Measurements from ENCODE around the gene SLC26A1. TPM values are rescaled to one million over a fixed set of nuclear protein-coding genes. Genes with fewer than 3 reads are reported as not detected.

Gene SLC26A1
- total and polyA plus RNA-seq, 7 donors: 1.1 TPM; not detected in 6

DNA sequence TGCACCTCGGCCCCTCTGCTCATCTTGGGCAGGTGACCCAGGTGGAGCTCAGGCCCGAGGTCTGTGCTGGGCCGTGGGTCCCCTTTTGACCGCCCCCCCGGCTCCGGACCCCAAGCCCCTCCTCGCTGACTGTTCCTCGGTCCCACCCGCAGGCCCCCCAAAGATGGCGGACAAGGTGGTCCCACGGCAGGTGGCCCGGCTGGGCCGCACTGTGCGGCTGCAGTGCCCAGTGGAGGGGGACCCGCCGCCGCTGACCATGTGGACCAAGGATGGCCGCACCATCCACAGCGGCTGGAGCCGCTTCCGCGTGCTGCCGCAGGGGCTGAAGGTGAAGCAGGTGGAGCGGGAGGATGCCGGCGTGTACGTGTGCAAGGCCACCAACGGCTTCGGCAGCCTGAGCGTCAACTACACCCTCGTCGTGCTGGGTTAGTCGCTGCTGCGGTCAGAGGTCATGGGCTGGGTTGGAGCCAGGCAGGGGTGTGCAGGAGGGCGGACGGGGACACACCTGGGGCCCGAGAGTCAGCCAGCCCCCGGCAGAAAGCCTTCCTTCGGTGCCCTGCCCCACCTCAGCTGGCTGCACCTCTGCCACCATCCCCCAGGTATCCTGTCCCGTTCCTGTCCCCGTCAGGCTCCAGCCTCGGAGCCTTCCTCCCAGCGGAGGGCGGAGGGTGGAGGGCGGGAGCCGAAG lies 29.0 kb upstream of the SLC26A1 start:
- H3K9me3 ChIP-seq: no peaks in the 10 kb centered on the region
- 26 to 82% methylated on average over 46 of the region's 46 CpGs for WGBS, 2 donors
- no peak for TF ChIP-seq EP300 (IDR thresholded peaks at IDR 0.05)
- TF ChIP-seq POLR2AphosphoS5 (IDR thresholded peaks at IDR 0.05): no peak
- no peak for TF ChIP-seq POLR2A (IDR thresholded peaks at IDR 0.05)
- TF ChIP-seq, protein P1, sequence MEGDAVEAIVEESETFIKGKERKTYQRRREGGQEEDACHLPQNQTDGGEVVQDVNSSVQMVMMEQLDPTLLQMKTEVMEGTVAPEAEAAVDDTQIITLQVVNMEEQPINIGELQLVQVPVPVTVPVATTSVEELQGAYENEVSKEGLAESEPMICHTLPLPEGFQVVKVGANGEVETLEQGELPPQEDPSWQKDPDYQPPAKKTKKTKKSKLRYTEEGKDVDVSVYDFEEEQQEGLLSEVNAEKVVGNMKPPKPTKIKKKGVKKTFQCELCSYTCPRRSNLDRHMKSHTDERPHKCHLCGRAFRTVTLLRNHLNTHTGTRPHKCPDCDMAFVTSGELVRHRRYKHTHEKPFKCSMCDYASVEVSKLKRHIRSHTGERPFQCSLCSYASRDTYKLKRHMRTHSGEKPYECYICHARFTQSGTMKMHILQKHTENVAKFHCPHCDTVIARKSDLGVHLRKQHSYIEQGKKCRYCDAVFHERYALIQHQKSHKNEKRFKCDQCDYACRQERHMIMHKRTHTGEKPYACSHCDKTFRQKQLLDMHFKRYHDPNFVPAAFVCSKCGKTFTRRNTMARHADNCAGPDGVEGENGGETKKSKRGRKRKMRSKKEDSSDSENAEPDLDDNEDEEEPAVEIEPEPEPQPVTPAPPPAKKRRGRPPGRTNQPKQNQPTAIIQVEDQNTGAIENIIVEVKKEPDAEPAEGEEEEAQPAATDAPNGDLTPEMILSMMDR (IDR thresholded peaks at IDR 0.05): no peak
- DNase-seq: no peak
- H3K4me3 ChIP-seq: no peak overlapping the region
- peaks cover 0 to 11% (median 1%) of the 10 kb centered on the region in 4 donors for H3K36me3 ChIP-seq
- H3K27ac ChIP-seq: no peak overlapping the region
- no peaks in the 10 kb centered on the region for H3K27me3 ChIP-seq
- H3K4me1 ChIP-seq: no peaks in the 10 kb centered on the region
- intact Hi-C loops (cut with DNase I): no loop called here

DNA sequence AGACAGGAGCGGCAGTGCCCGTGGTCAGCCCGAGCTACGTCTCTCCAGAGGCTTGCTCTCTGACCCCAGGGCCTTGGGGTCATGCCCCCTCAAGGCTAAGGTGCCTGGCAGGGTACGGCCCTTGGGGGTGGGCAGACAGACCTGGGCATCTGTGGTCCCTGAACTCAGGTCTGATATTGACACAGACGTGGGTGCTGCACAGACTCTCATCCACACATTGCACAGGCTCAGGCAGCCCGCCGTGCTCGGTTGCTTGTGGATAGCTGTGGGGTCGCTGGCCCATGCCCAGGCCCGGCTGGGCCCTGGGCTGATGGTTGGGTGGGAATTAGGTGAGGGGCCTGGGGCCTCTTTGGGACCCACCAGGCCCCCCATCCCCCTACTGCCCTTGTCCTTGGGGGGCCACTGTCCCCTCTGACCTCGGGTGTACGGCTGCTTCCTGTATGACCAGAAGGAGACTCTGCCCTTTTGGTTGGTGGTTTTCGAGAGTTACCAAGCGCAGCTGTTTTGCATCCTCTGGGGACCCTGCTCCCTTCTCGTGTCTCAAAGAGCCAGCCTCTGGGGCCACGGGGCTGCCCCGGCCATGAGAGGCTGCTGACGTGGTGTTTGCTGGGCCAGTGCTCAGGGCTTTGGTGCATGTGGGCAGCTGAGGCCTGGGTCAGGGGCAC lies 28.3 kb upstream of the SLC26A1 start:
- no peak overlapping the region for H3K27ac ChIP-seq
- H3K4me3 ChIP-seq: no peak overlapping the region
- no peaks in the 10 kb centered on the region for H3K4me1 ChIP-seq
- H3K9me3 ChIP-seq: no peaks in the 10 kb centered on the region
- DNase-seq: no peak
- whole genome bisulfite sequencing, 2 donors: 66 to 74% methylated on average over 19 of the region's 19 CpGs
- peaks cover 0 to 11% (median 1%) of the 10 kb centered on the region in 4 donors for H3K36me3 ChIP-seq
- TF ChIP-seq EP300 (IDR thresholded peaks at IDR 0.05) (no peak), POLR2AphosphoS5 (IDR thresholded peaks at IDR 0.05) (no peak), POLR2A (IDR thresholded peaks at IDR 0.05) (no peak)
- TF ChIP-seq, protein P1 (IDR thresholded peaks at IDR 0.05): no peak
- no peaks in the 10 kb centered on the region for H3K27me3 ChIP-seq
- intact Hi-C loops (cut with DNase I): no loop called here

DNA sequence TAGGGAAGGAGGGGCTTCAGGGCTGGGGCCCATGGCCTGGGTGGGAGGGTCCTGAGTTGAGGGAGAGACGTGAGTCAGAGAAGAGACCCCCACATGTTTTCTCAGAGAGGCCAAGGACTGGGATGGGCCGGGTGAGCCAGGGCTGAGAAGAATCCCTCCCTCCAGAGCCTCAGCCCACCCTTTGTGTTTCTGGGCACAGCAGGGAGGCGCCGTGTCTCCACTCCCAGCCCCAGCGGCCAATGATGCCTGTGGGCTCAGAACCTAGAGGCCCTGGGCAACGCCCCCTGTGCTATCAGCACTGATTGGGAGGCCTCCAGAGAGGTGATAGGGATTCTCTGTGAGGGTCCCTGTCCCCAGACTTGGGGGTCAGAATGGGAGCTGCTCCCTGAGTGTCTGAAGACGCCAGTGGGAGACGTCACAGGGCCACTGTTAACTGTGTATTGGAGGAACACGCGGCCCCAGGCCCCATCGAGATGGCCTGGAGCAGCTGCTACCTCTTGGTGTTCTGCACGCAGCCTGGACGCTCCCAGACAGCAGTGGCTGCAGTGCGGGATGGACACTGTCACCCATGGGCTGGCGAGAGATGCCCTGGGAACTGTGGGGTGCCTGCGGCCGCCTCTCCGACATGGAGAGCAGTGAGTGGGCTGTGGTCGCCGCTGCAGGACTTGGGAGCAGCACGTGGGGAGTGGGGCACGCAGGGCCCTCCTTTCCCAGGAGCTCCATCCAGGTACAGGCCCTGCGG lies 26.7 kb upstream of the SLC26A1 start:
- intact Hi-C loops (cut with DNase I): no loop called here
- 80 to 90% methylated on average over 23 of the region's 23 CpGs for WGBS, 2 donors
- TF ChIP-seq EP300 (IDR thresholded peaks at IDR 0.05) (no peak), POLR2AphosphoS5 (IDR thresholded peaks at IDR 0.05) (no peak), POLR2A (IDR thresholded peaks at IDR 0.05) (no peak)
- TF ChIP-seq, protein P1 (IDR thresholded peaks at IDR 0.05): no peak
- H3K36me3 ChIP-seq: peaks cover 0 to 8% (median 1%) of the 10 kb centered on the region in 4 donors
- no peak overlapping the region for H3K27ac ChIP-seq
- no peak overlapping the region for H3K4me3 ChIP-seq
- no peaks in the 10 kb centered on the region for H3K4me1 ChIP-seq
- no peaks in the 10 kb centered on the region for H3K9me3 ChIP-seq
- H3K27me3 ChIP-seq: no peaks in the 10 kb centered on the region
- no peak for DNase-seq

DNA sequence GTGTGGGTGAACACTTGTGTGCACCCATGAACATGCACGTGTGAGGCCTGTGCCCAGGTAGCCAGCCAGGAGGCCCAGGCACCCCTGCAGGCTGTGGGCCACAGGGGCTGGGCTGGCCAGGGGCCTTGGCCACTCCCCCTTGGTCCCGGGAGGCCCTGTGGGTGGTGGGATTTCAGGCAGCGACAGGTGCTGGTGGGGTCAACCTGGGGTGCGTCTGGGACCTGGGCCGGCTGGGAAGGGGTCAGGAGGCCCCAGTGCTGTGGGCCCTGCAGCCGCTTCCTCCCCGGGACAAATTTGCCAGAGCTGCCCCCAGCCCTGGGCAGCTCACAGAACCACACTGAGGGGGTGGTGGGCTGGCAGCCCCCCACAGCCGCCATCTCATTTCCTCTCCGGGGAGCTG lies 26.1 kb upstream of the SLC26A1 start:
- H3K36me3 ChIP-seq: peaks cover 0 to 2% (median 0%) of the 10 kb centered on the region in 4 donors
- intact Hi-C loops (cut with DNase I): no loop called here
- H3K27ac ChIP-seq: no peak overlapping the region
- no peak for DNase-seq
- TF ChIP-seq, protein P1 (IDR thresholded peaks at IDR 0.05): no peak
- no peak for TF ChIP-seq POLR2A (IDR thresholded peaks at IDR 0.05)
- no peak for TF ChIP-seq EP300 (IDR thresholded peaks at IDR 0.05)
- no peak for TF ChIP-seq POLR2AphosphoS5 (IDR thresholded peaks at IDR 0.05)
- no peaks in the 10 kb centered on the region for H3K4me1 ChIP-seq
- H3K9me3 ChIP-seq: no peaks in the 10 kb centered on the region
- no peak overlapping the region for H3K4me3 ChIP-seq
- 72 to 74% methylated on average over 9 of the region's 9 CpGs for WGBS, 2 donors
- no peaks in the 10 kb centered on the region for H3K27me3 ChIP-seq
